ENCODE results near the gene ENOX2.
"Not testable (repeated sequence)": the region's sequence is repeated elsewhere in the genome, so short reads cannot be mapped to it uniquely, and the experiment has no call there.

ENOX2 gene

DNA sequence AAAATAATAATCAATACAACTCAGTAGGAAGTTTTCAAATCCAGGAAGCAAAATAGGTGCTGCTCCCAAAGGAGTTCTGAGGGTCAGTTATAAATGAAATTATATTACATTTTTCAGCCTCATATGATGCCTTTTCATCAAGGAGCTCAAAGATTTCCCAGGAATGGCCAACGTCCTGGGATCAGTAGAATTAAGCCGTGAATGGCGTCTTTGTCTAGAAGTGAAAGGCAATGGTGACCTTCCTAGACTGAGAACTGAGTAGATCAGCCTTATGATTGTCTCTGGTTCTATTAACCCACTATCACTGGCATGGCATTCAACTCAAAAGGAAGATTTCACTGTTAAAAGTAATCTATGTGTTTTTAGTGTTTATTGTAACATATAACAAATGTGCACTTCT lies 74.4 kb downstream of the ENOX2 start:
- H3K4me3 ChIP-seq (replicated peaks; ENCODE audit: low read depth, low read length) = no peak overlapping the region
- no peak for DNase-seq (ENCODE audit: low read depth)
- TF ChIP-seq, protein P1, sequence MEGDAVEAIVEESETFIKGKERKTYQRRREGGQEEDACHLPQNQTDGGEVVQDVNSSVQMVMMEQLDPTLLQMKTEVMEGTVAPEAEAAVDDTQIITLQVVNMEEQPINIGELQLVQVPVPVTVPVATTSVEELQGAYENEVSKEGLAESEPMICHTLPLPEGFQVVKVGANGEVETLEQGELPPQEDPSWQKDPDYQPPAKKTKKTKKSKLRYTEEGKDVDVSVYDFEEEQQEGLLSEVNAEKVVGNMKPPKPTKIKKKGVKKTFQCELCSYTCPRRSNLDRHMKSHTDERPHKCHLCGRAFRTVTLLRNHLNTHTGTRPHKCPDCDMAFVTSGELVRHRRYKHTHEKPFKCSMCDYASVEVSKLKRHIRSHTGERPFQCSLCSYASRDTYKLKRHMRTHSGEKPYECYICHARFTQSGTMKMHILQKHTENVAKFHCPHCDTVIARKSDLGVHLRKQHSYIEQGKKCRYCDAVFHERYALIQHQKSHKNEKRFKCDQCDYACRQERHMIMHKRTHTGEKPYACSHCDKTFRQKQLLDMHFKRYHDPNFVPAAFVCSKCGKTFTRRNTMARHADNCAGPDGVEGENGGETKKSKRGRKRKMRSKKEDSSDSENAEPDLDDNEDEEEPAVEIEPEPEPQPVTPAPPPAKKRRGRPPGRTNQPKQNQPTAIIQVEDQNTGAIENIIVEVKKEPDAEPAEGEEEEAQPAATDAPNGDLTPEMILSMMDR (IDR thresholded peaks at IDR 0.05; ENCODE audit: low read length, missing control alignments) = no peak

GRCh38 chrX:130827648-130828047 lies 75.4 kb downstream of the ENOX2 start:
- TF ChIP-seq, protein P1 (IDR thresholded peaks at IDR 0.05; ENCODE audit: low read length, missing control alignments) = no peak
- no peak for DNase-seq (ENCODE audit: low read depth)
- H3K4me3 ChIP-seq (replicated peaks; ENCODE audit: low read depth, low read length) = no peak overlapping the region

DNA sequence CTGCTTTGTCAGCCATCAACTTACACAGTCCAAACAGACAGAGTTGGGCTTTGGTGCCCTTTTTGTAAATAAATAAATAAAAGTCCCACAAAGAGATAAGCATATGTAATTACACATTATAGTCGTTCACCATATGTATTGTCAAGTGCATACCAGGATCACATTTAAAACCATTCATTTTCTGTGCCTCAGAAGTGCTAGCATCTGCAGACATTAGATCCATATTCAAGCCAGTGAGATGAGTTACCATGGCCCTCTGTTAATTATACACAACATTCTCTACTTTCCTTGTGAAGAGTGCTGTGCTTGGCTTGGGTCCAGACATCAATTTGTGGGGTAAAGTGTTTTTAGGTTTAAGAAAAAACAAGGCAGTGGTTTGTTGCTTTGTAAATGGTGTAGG lies 76.8 kb downstream of the ENOX2 start:
- no peak for DNase-seq (ENCODE audit: low read depth)
- TF ChIP-seq, protein P1 (IDR thresholded peaks at IDR 0.05; ENCODE audit: low read length, missing control alignments) = no peak
- H3K4me3 ChIP-seq (replicated peaks; ENCODE audit: low read depth, low read length) = no peak overlapping the region

DNA sequence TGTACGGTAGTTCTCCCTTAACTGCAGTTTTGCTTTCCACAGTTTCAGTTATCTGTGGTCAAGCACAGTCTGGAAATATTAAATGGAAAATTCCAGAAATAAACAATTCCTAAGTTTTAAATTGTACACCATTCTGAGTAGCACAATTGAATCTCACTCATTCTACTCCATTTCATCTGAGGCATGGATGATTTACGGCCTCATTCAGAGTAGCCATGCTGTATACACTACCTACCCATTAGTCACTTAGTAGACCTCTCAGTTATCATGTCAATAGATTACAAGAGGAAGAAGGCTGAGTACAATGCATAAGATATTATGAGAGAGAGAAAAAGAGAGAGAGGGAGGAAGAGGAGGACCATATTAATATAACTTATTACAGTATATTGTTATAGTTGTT lies 77.5 kb downstream of the ENOX2 start:
- DNase-seq (ENCODE audit: low read depth) = no peak
- no peak overlapping the region for H3K4me3 ChIP-seq (replicated peaks; ENCODE audit: low read depth, low read length)
- TF ChIP-seq, protein P1 (IDR thresholded peaks at IDR 0.05; ENCODE audit: low read length, missing control alignments) = no peak

DNA sequence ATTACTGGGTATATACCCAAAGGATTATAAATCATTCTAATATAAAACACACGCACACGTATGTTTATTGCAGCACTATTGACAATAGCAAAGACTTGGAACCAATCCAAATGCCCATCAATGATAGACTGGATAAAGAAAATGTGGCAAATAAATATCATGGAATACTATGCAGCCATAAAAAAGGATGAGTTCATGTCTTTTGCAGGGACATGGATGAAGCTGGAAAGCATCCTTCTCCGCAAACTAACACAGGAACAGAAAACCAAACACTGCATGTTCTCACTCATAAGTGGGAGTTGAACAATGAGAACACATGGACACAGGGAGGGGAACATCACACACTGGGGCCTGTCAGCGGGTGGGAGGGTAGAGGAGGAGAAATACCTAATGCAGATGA lies 83.6 kb downstream of the ENOX2 start:
- H3K4me3 ChIP-seq (replicated peaks; ENCODE audit: low read depth, low read length); DNase-seq (ENCODE audit: low read depth): not testable (repeated sequence)

GRCh38 chrX:130813932-130814331 lies 89.1 kb downstream of the ENOX2 start:
- not testable (repeated sequence) for DNase-seq (ENCODE audit: low read depth); H3K4me3 ChIP-seq (replicated peaks; ENCODE audit: low read depth, low read length)

DNA sequence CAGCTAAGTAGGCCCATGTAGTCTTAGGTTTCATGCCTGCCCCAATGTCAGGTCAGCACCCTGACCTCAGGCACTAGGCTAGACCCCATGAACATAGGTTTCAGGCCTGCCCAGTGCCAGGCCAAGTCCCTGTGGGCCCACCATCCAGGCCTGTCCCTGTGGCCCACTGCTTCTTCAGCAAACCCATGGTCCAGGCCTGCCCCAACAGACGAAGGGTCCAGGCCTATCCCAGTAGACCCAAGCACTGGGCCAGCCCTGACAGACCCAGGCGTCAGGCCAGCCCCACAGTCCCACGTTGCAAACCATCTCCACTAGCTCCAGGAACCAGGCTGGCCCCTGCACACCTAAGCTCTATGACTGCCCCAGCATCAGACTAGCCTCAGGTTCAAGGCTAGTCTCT lies 92.4 kb downstream of the ENOX2 start:
- TF ChIP-seq, protein P1 (IDR thresholded peaks at IDR 0.05; ENCODE audit: low read length, missing control alignments) = no peak
- no peak overlapping the region for H3K4me3 ChIP-seq (replicated peaks; ENCODE audit: low read depth, low read length)
- no peak for DNase-seq (ENCODE audit: low read depth)

DNA sequence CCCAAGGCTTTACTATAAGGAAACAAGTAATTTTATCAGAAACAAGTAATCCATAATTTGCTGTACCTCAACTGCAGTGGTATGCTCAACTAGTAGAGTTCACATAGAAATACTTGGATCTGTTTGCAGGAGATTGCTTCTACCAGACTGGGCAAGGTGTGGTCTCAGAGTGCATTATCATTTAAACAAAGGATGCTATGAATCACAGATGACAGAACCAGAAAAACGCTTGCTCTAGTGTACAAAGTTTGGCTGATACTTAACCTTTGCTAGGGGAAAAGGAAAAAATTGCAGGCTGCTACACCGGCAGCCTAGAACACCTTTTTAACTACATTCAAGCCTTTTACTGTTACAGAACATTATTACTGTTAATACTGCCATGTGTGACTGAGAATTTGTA lies 97.1 kb downstream of the ENOX2 start:
- DNase-seq (ENCODE audit: low read depth) = peak; percentile 4
- H3K4me3 ChIP-seq (replicated peaks; ENCODE audit: low read depth, low read length) = no peak overlapping the region
- TF ChIP-seq, protein P1 (IDR thresholded peaks at IDR 0.05; ENCODE audit: low read length, missing control alignments) = no peak

Data from fibroblast of pulmonary artery (primary cell).